Osteoblast (primary cell): Measurements from ENCODE around the gene NUDT16L1. TPM values are rescaled to one million over a fixed set of nuclear protein-coding genes. Genes with fewer than 3 reads are reported as not detected.
A peak's percentile ranks its signal among the peaks of the same experiment; 100 is the strongest.

Experiments
- DNase-seq: peaks from one replicate; pipeline ENCODE4 v3.0.0; 2011; ENCODE audit warnings: low spot score, mixed read lengths; ENCODE audit not compliant: insufficient read length; ENCODE audit errors: missing footprints
- H2AFZ ChIP-seq: 2 replicates; pipeline ENCODE4 v1.6.0; 2011; ENCODE audit warnings: mild to moderate bottlenecking, low read length
- H3K27ac ChIP-seq: 2 replicates; pipeline ENCODE4 v1.5.1; 2011; ENCODE audit warnings: mild to moderate bottlenecking, low read depth, low read length, moderate library complexity
- H3K27me3 ChIP-seq: 2 replicates; pipeline ENCODE4 v1.6.0; 2012; ENCODE audit warnings: mild to moderate bottlenecking, control low read depth, inconsistent platforms, low read length, moderate library complexity; ENCODE audit not compliant: insufficient read depth
- H3K36me3 ChIP-seq: 2 replicates; pipeline ENCODE4 v1.5.1; 2011; ENCODE audit warnings: mild to moderate bottlenecking, low read length, control low read depth, moderate library complexity; ENCODE audit not compliant: insufficient read depth
- H3K4me1 ChIP-seq: 2 replicates; pipeline ENCODE4 v1.5.1; 2011; ENCODE audit warnings: mild to moderate bottlenecking, low read length, control low read depth, moderate library complexity; ENCODE audit not compliant: insufficient read depth
- H3K4me2 ChIP-seq: 2 replicates; pipeline ENCODE4 v1.6.0; 2011; ENCODE audit warnings: mild to moderate bottlenecking, low read length; ENCODE audit not compliant: insufficient read depth
- H3K4me3 ChIP-seq: fragments of 200-600 bp; sonication (generic); 3 replicates; pipeline ENCODE4 v1.5.1; 2012; ENCODE audit warnings: mild to moderate bottlenecking, low read length, inconsistent platforms; ENCODE audit not compliant: insufficient read depth
- H3K79me2 ChIP-seq: 2 replicates; pipeline ENCODE4 v1.6.0; 2012; ENCODE audit warnings: mild to moderate bottlenecking, low read length, control low read depth, inconsistent platforms; ENCODE audit not compliant: insufficient read depth
- H3K9me3 ChIP-seq: 2 replicates; pipeline ENCODE4 v1.5.1; 2011; ENCODE audit warnings: low read depth, low read length, control low read depth
- H4K20me1 ChIP-seq: 2 replicates; pipeline ENCODE4 v1.6.0; 2012; ENCODE audit warnings: mild to moderate bottlenecking, low read length, control low read depth; ENCODE audit not compliant: insufficient read depth
- CTCF ChIP-seq: IDR thresholded peaks from 2 replicates; pipeline ENCODE4 v1.5.1; 2011; ENCODE audit warnings: mild to moderate bottlenecking, low read depth, low read length, moderate library complexity; ENCODE audit errors: extremely low read depth
- total RNA-seq: library from RNA; depleted of rRNA; stranded (reverse); fragments of >200 nt; gene quantifications from 2 replicates; pipeline ENCODE4 v1.2.3, GENCODE V29; 2012

NUDT16L1 gene
- total RNA-seq, 1 donor: 18.1 TPM

GRCh38 chr16:4690946-4691665 is 2.3 kb upstream of the NUDT16L1 start:
- H3K27me3 ChIP-seq: no peaks in the 10 kb centered on the region
- H2AFZ ChIP-seq: no peak overlapping the region

GRCh38 chr16:4691666-4692412 is 1.5 kb upstream of the NUDT16L1 start:
- H3K4me3 ChIP-seq: no peak overlapping the region
- H4K20me1 ChIP-seq: peaks cover 16% of the 10 kb centered on the region
- peaks cover 15% of the 10 kb centered on the region for H3K4me1 ChIP-seq
- no peak overlapping the region for H3K27ac ChIP-seq
- no peak overlapping the region for H3K4me2 ChIP-seq
- H2AFZ ChIP-seq: no peak overlapping the region
- H3K36me3 ChIP-seq: peaks cover 22% of the 10 kb centered on the region
- TF ChIP-seq CTCF: no peak
- peak; percentile 90 for DNase-seq
- H3K79me2 ChIP-seq: peaks cover 9% of the 10 kb centered on the region
- H3K27me3 ChIP-seq: no peaks in the 10 kb centered on the region
- no peaks in the 10 kb centered on the region for H3K9me3 ChIP-seq

More at GRCh38 chr16:4690946-4691665, 2.3 kb upstream of the NUDT16L1 start:
- Histone ChIP-seq H3K36me3 (peaks cover 15% of the 10 kb centered on the region), H3K9me3 (no peaks in the 10 kb centered on the region), H3K4me2 (no peak overlapping the region), H3K4me3 (no peak overlapping the region), H3K4me1 (peaks cover 15% of the 10 kb centered on the region), H3K27ac (no peak overlapping the region), H3K79me2 (peaks cover 9% of the 10 kb centered on the region), H4K20me1 (peaks cover 12% of the 10 kb centered on the region)
- TF ChIP-seq CTCF: no peak
- DNase-seq: peak; percentile 83

GRCh38 chr16:4692460-4693295 is 684 bp upstream of the NUDT16L1 start:
- Histone ChIP-seq H3K4me2 (peak overlapping the region; percentile 82), H3K27ac (peak overlapping the region; percentile 39), H4K20me1 (peaks cover 16% of the 10 kb centered on the region), H3K4me1 (peaks cover 15% of the 10 kb centered on the region), H3K9me3 (no peaks in the 10 kb centered on the region), H3K4me3 (peak overlapping the region; percentile 92), H2AFZ (no peak overlapping the region), H3K36me3 (peaks cover 26% of the 10 kb centered on the region), H3K79me2 (peaks cover 9% of the 10 kb centered on the region), H3K27me3 (no peaks in the 10 kb centered on the region)
- peak; percentile 92 for DNase-seq
- TF ChIP-seq CTCF: no peak
